ENCODE results near the gene PLCB4.

Gene PLCB4

DNA sequence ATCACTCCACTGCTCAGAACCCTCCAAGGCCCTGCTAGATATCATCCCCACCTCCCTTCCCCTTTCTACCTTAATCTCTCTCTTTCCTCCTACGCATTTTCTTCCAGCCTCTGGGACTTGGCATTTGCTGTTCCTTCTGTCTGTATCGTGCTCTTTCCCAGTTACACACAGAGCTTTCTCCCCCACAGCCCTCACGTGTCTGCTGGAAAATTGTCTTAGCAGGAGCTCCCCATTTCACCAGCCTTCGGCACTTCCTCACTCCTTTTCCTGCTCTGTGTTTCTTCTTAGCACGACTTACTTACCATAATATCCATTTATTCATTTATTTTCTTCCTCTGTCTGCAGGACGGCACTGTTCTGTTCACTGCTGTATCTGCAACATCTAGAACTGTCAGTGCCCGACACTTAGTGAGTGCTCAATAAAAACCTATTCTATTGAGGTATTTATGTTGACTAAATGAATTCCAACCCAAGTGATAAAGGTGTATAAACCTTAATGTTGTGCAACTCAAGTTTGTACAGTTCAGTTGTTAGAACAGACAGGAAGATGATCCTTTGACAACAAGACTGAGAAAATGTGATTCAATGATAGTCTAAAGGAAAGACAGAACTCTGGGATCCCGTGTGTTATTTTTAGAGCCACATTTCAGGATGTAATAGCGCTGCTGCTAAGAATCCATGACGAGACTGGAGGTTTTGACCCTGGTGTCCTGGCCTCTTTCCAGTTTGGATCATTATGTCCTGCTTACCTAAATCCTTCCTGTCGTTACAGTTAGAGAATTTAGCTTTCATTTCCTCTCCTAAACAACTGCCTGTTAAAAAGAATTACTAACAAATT is 275.4 kb downstream of the PLCB4 start:
- H3K36me3 ChIP-seq, result no peaks in the 10 kb centered on the region
- no peak overlapping the region for H3K4me3 ChIP-seq (ENCODE audit: low read depth, low read length)
- DNase-seq, result no peak
- H3K27me3 ChIP-seq (ENCODE audit: insufficient read depth, low read depth, severe bottlenecking), result no peaks in the 10 kb centered on the region
- no peaks in the 10 kb centered on the region for H3K9me3 ChIP-seq (ENCODE audit: severe bottlenecking)
- no peak overlapping the region for H3K27ac ChIP-seq
- TF ChIP-seq, protein P1, sequence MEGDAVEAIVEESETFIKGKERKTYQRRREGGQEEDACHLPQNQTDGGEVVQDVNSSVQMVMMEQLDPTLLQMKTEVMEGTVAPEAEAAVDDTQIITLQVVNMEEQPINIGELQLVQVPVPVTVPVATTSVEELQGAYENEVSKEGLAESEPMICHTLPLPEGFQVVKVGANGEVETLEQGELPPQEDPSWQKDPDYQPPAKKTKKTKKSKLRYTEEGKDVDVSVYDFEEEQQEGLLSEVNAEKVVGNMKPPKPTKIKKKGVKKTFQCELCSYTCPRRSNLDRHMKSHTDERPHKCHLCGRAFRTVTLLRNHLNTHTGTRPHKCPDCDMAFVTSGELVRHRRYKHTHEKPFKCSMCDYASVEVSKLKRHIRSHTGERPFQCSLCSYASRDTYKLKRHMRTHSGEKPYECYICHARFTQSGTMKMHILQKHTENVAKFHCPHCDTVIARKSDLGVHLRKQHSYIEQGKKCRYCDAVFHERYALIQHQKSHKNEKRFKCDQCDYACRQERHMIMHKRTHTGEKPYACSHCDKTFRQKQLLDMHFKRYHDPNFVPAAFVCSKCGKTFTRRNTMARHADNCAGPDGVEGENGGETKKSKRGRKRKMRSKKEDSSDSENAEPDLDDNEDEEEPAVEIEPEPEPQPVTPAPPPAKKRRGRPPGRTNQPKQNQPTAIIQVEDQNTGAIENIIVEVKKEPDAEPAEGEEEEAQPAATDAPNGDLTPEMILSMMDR (IDR thresholded peaks at IDR 0.05; ENCODE audit: low read depth, low read length), result no peak

DNA sequence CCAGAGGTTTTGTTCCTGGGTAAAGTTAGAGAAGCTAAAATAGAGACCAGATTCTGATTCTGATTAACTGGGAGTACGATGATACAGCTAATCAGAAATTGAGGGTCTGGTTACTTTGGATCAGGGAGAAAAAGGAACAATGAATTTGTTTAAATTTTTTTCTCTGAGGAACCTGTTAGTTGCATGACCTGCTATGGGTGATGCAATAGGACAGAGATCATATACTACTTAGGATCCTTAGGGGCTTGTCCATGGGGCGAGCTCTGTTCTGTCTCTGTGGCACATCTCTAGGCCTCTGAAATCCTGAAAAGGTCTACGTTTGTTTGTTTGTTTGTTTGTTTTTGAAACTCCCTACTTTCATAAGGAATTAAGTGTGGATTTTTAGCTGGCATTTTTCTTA is 279.4 kb downstream of the PLCB4 start:
- Histone ChIP-seq H3K4me3 (ENCODE audit: low read depth, low read length) (no peak overlapping the region), H3K27me3 (ENCODE audit: insufficient read depth, low read depth, severe bottlenecking) (no peaks in the 10 kb centered on the region), H3K27ac (no peak overlapping the region), H3K9me3 (ENCODE audit: severe bottlenecking) (no peaks in the 10 kb centered on the region), H3K36me3 (no peaks in the 10 kb centered on the region)
- TF ChIP-seq, protein P1 (IDR thresholded peaks at IDR 0.05; ENCODE audit: low read depth, low read length), result no peak
- DNase-seq, result no peak

DNA sequence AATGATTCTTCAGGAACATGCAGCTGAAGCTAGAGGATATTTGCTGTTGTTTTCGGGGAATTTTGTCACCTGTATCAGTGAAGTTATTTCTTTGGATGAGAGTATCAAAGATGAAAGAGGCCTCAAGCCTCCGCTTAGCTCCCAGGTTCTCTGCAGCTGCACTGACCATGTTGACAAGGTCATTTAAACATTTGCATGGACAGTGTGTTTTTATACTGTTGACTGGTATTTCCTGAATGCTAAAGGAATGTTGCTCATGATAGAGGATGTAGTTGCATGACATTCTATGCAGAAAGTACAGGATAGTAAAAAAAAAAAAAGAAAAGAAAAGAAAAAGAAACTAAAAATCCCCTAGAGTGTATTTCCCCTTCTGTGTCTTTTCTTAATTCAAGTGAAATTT is 279.9 kb downstream of the PLCB4 start:
- H3K4me3 ChIP-seq (ENCODE audit: low read depth, low read length), result no peak overlapping the region
- no peaks in the 10 kb centered on the region for H3K9me3 ChIP-seq (ENCODE audit: severe bottlenecking)
- no peaks in the 10 kb centered on the region for H3K27me3 ChIP-seq (ENCODE audit: insufficient read depth, low read depth, severe bottlenecking)
- H3K36me3 ChIP-seq, result no peaks in the 10 kb centered on the region
- no peak overlapping the region for H3K27ac ChIP-seq
- TF ChIP-seq, protein P1 (IDR thresholded peaks at IDR 0.05; ENCODE audit: low read depth, low read length), result no peak
- DNase-seq, result no peak

DNA sequence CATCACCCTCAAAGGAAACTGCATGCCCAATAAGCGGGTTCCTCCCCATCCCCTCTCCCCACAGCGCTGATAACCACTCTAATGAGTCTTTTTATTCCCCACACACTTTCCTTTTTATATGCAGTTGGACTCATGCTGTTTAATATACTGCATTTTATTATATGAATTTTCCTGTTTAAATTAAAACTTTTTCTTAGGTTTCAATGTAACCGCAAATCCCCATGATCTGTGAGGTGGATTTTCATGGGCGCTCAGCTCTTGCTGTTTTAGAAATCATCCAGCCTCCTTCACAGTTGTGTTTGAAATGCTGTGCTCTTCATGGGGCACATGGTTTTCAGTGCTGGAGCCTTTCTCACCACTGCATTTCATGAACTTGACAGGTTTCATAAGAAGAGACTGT is 280.4 kb downstream of the PLCB4 start:
- H3K27ac ChIP-seq, result no peak overlapping the region
- no peak overlapping the region for H3K4me3 ChIP-seq (ENCODE audit: low read depth, low read length)
- no peak for DNase-seq

DNA sequence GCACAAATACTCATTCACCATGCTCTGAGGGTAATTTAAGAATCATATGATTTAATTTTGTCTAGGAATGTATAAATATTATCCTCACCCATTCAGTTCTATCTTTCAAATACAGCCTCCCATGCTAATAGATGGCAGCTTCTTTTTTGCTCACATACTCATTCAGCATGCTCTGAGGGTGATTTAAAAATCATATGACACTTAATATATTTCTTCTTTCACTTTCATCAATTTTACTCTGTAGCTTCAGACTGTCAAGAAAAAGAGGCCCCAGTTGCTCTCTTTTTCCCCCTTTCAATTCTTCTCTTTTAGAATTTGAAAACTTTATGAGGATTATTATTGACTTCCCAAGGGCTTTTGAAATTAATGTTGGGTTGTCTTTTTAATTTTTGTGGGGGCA is 283.9 kb downstream of the PLCB4 start:
- Histone ChIP-seq H3K27me3 (ENCODE audit: insufficient read depth, low read depth, severe bottlenecking) (no peaks in the 10 kb centered on the region), H3K27ac (no peak overlapping the region), H3K4me3 (ENCODE audit: low read depth, low read length) (no peak overlapping the region), H3K36me3 (no peaks in the 10 kb centered on the region), H3K9me3 (ENCODE audit: severe bottlenecking) (no peaks in the 10 kb centered on the region)
- TF ChIP-seq, protein P1 (IDR thresholded peaks at IDR 0.05; ENCODE audit: low read depth, low read length), result no peak
- no peak for DNase-seq

More for the DNA sequence above, 280.4 kb downstream of the PLCB4 start:
- H3K9me3 ChIP-seq (ENCODE audit: severe bottlenecking), result no peaks in the 10 kb centered on the region
- no peaks in the 10 kb centered on the region for H3K27me3 ChIP-seq (ENCODE audit: insufficient read depth, low read depth, severe bottlenecking)
- TF ChIP-seq, protein P1 (IDR thresholded peaks at IDR 0.05; ENCODE audit: low read depth, low read length), result no peak
- H3K36me3 ChIP-seq, result no peaks in the 10 kb centered on the region
